ENCODE data around the gene CDC42BPB.

CDC42BPB gene

GRCh38 chr14:103074729-103075367 lies 17.5 kb upstream of the CDC42BPB start:
- H3K27ac ChIP-seq: peak overlapping the region; percentile 47; the same call in 1 of the 2 replicates
- no peak for TF ChIP-seq CTCF (conservative IDR thresholded peaks at IDR 0.05)

GRCh38 chr14:103073876-103074728 lies 16.8 kb upstream of the CDC42BPB start:
- H3K27ac ChIP-seq: peak overlapping the region; percentile 84; the same call in 1 of the 2 replicates
- no peak for TF ChIP-seq CTCF (conservative IDR thresholded peaks at IDR 0.05)

GRCh38 chr14:103073367-103073875 lies 16.1 kb upstream of the CDC42BPB start:
- peak overlapping the region; percentile 84; the same call in 1 of the 2 replicates for H3K27ac ChIP-seq

DNA sequence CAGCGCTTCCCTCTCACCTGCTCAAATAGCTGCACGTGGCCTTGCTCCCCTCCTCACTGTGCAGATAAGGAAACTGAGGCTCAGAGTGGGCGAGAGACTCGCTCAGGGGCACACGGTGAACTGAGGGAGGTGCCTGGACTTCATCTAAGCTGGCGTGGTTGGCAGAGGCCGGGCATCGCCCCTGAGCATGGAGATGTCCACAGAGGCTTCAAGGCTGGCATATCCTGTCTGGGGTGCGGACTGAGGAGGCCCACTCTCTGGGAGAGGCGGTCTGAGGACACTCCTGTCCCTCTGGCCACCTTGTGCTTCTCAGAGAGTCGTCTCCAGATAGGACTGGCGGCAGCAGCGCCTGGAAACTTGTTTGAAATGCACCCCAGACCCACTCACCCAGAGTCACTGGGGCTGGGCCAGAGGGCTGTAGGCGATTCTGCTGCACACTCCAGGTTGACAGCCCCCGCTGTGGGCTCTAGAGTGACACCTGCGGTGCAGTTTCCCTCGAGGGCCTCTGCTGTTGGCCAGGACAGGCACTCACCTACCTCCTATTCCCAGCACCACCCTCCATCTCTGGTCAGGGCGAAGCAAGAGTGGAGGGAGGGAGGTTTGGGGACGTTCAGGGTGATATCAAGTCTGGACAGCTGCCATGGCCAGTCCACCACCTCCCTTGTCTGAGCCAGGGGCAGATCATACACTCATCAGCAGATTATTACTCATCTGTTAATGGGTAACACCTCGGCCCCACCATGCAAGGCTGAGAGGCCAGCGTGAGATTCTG lies 15.4 kb upstream of the CDC42BPB start:
- peak overlapping the region; percentile 84 for H3K27ac ChIP-seq
- no peak for TF ChIP-seq CTCF (conservative IDR thresholded peaks at IDR 0.05)

More at GRCh38 chr14:103073367-103073875, 16.1 kb upstream of the CDC42BPB start:
- no peak for TF ChIP-seq CTCF (conservative IDR thresholded peaks at IDR 0.05)

DNA sequence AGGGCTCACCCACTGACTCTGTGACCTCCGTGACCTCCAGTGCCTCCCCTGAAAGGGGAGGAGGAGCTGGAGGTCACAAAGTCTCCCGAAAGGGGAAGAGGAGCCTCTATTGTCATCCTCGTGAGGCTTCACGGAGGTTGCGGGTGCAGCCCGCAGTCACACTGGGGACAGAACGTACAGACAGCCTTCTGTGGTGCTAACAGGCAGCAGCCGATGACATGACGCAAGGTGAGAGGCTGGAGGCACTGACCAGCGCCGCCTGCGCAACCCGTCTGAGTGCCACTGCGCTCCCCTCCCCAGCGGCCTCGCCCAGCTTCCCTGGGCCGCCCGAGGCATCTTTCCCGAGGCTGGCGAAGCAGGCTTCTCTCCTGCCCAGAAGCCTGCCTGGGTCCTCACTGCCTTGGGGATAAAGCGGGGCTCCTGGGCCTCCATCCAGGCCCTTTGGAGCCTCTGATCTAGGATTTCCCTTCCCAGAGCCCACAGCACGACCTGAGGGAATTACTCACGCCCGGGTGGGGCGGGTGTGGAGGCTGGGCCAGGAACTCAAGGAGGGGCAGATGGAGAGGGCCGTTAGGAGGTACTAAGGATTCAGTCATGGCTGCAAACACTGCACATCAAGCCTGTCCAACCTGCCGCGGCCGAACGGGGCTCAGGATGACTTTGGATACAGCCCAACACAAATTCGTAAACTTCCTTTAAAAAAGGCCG lies 14.3 kb upstream of the CDC42BPB start:
- no peak for TF ChIP-seq CTCF (conservative IDR thresholded peaks at IDR 0.05)
- peak overlapping the region; percentile 84 for H3K27ac ChIP-seq

DNA sequence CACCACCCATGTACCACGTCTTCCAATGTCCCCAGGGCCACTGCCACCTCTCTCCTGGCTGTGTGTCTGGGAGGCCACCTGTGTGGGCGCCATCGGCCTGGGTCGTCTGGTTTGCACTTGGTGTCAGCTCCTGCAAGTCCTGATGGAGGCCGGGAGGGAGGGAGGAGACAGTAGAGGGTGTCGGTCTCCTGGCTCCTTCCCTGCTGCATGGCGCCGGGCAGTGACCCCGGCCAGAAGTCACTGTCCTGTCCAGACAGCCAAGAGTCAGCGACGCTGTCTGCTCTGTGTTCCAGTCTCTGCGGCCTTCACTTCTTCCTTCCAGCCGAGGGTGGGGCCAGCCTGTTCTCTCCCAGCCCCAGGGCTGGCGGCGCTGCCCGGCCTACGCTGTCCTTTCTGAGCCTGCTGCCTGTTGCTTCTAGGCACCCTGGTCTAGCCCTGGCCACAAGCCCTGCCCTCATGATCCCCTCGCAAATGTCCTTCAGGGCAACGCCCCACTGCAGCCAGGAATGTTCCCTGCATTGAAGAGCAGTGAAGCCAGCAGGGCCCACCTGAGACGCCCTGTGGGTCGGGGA lies 13.7 kb upstream of the CDC42BPB start:
- TF ChIP-seq CTCF (conservative IDR thresholded peaks at IDR 0.05): no peak
- peak overlapping the region; percentile 84 for H3K27ac ChIP-seq
